SK-N-SH (cell line): ENCODE results near the gene ZNF74. TPM values are rescaled to one million over a fixed set of nuclear protein-coding genes. Genes with fewer than 3 reads are reported as not detected.

Experiments
- polyA plus RNA-seq, 3 experiments: library from polyadenylated mRNA; depleted of rRNA; stranded (reverse); fragments of >200 nt; gene quantifications; 2 replicates each; pipeline ENCODE4 v1.2.3, GENCODE V29; 2012
- small RNA-seq, 7 experiments: library from RNA; depleted of rRNA; stranded (forward); fragments of <200 nt; gene quantifications; one replicate each; pipeline ENCODE3, GENCODE V24; 2012

The ZNF74 gene
- polyA plus RNA-seq, 1 of the 3 experiments (the other 2 are of a cell fraction), result 8.0 TPM

Small RNAs within 50 kb of the gene (small RNA-seq; reads per million reads assigned to genes)
- gene RNU6-225P, result 0 to 3.4 (median 0) reads per million in 7 experiments

Other genes starting within 250 kb of the ZNF74 start
- 21.1 and 24.0 TPM in 2 replicates for gene CCDC188, start 243.1 kb upstream of the ZNF74 start, polyA plus RNA-seq (2012; rRNA removed)
- gene RTN4R, start 125.8 kb upstream of the ZNF74 start, polyA plus RNA-seq (2012; rRNA removed), result 0.23 and 0.39 TPM in 2 replicates
- 53.9 and 59.8 TPM in 2 replicates for gene DGCR6L, start 74.1 kb upstream of the ZNF74 start, polyA plus RNA-seq (2012; rRNA removed)
- gene SCARF2, start 43.7 kb downstream of the ZNF74 start, polyA plus RNA-seq (2012; rRNA removed), result 32.1 and 49.0 TPM in 2 replicates
- gene KLHL22, start 101.6 kb downstream of the ZNF74 start, polyA plus RNA-seq (2012; rRNA removed), result 26.5 and 29.8 TPM in 2 replicates
- 36.0 and 45.1 TPM in 2 replicates for gene MED15, start 113.5 kb downstream of the ZNF74 start, polyA plus RNA-seq (2012; rRNA removed)